ENCODE measurements around the gene PRDX5. TPM values are rescaled to one million over a fixed set of nuclear protein-coding genes. Genes with fewer than 3 reads are reported as not detected.
"Not testable (repeated sequence)": the region's sequence is repeated elsewhere in the genome, so short reads cannot be mapped to it uniquely, and the experiment has no call there.

Gene PRDX5
- total and polyA plus RNA-seq, 5 donors, result 258 to 683 (median 324) TPM

- ATAC-seq (no peak), DNase-seq (peak in 1 of 3 donors; percentile 13)
- H3K4me1 ChIP-seq (ENCODE audit: control insufficient read depth, insufficient read depth, low read length), result no peaks in the 10 kb centered on the region
- no peak overlapping the region for H3K27ac ChIP-seq (ENCODE audit: low read length)
- no peaks in the 10 kb centered on the region for H3K27me3 ChIP-seq (ENCODE audit: control insufficient read depth, insufficient read depth)
- WGBS, result 82% methylated on average over 5 of the region's 5 CpGs
- intact Hi-C loops (cut with DNase I), result no loop called here
- H3K9me3 ChIP-seq (ENCODE audit: control insufficient read depth, low read length), result no peaks in the 10 kb centered on the region
- no peak overlapping the region for H3K4me3 ChIP-seq (ENCODE audit: low read length)
Observed at GRCh38 chr11:64321026-64321425, 3.1 kb downstream of the PRDX5 start.

- WGBS, result 91% methylated on average over 5 of the region's 5 CpGs
- peak in 2 of 3 donors; percentile 14 to 18 for DNase-seq
- H3K4me1 ChIP-seq (ENCODE audit: control insufficient read depth, insufficient read depth, low read length), result no peaks in the 10 kb centered on the region
Observed at GRCh38 chr11:64321533-64321932, 3.6 kb downstream of the PRDX5 start.

DNA sequence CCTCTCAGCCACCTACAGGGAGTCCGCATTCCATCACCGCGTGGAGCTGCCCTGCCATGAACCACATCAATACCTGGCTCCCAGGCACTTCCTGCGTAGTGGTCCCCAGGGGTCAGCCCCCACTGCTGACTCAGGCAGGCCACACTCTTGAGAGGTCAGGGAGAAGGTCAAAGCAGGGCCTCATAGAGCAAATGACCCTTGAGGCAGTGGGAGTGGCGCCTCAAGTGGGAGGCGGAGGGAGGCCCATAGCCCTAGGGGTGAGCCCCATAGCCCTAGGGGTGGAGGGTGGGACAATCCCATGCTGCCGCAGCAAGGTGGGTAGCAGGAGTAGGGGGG lies 5.0 kb downstream of the PRDX5 start:
- Histone ChIP-seq H3K27ac (ENCODE audit: low read length) (no peak overlapping the region), H3K27me3 (ENCODE audit: control insufficient read depth, insufficient read depth) (no peaks in the 10 kb centered on the region), H3K4me3 (ENCODE audit: low read length) (no peak overlapping the region), H3K4me1 (ENCODE audit: control insufficient read depth, insufficient read depth, low read length) (no peaks in the 10 kb centered on the region), H3K9me3 (ENCODE audit: control insufficient read depth, low read length) (no peaks in the 10 kb centered on the region)
- no peak for ATAC-seq
- WGBS, result 81% methylated on average over 7 of the region's 7 CpGs
- intact Hi-C loops (cut with DNase I), result no loop called here
- no peak for DNase-seq

More at GRCh38 chr11:64321533-64321932, 3.6 kb downstream of the PRDX5 start:
- intact Hi-C loops (cut with DNase I), result no loop called here
- no peak overlapping the region for H3K27ac ChIP-seq (ENCODE audit: low read length)
- no peaks in the 10 kb centered on the region for H3K27me3 ChIP-seq (ENCODE audit: control insufficient read depth, insufficient read depth)
- no peak for ATAC-seq
- H3K9me3 ChIP-seq (ENCODE audit: control insufficient read depth, low read length), result no peaks in the 10 kb centered on the region
- H3K4me3 ChIP-seq (ENCODE audit: low read length), result no peak overlapping the region

GRCh38 chr11:64323373-64323772 lies 5.5 kb downstream of the PRDX5 start:
- intact Hi-C loops (cut with DNase I), result no loop called here
- 76% methylated on average over 5 of the region's 5 CpGs for WGBS
- H3K4me1 ChIP-seq (ENCODE audit: control insufficient read depth, insufficient read depth, low read length), result no peaks in the 10 kb centered on the region
- DNase-seq (peak in 2 of 3 donors; percentile 42), ATAC-seq (no peak)
- H3K27me3 ChIP-seq (ENCODE audit: control insufficient read depth, insufficient read depth), result no peaks in the 10 kb centered on the region
- H3K27ac ChIP-seq (ENCODE audit: low read length), result no peak overlapping the region
- H3K4me3 ChIP-seq (ENCODE audit: low read length), result no peak overlapping the region
- no peaks in the 10 kb centered on the region for H3K9me3 ChIP-seq (ENCODE audit: control insufficient read depth, low read length)

DNA sequence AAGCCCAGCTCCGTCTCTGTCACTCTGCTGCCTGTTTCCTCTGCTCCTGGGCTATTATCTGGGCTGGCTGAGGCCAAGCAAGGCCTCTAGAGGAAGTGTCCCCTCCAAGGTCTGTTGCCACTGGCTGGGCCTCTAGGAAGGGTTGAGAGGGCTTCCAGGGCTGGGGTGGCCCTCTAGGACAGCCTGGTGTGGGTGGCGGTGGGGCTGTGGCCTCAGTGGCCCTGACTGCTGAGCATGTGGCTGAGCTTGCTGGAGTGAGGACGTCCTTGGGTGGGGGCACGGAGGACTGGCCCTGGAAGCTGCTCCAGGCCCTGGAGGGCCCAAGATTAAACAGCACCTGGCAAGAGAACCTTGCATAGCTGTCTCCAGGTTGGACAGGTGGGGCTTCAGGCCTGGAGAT lies 6.1 kb downstream of the PRDX5 start:
- peak in 2 of 3 donors; percentile 41 to 44 for DNase-seq
- ATAC-seq; H3K4me1 ChIP-seq (ENCODE audit: control insufficient read depth, insufficient read depth, low read length); H3K27me3 ChIP-seq (ENCODE audit: control insufficient read depth, insufficient read depth); H3K27ac ChIP-seq (ENCODE audit: low read length); intact Hi-C loops (cut with DNase I); H3K4me3 ChIP-seq (ENCODE audit: low read length); H3K9me3 ChIP-seq (ENCODE audit: control insufficient read depth, low read length): not testable (repeated sequence)
- 84% methylated on average over 4 of the region's 4 CpGs for WGBS

DNA sequence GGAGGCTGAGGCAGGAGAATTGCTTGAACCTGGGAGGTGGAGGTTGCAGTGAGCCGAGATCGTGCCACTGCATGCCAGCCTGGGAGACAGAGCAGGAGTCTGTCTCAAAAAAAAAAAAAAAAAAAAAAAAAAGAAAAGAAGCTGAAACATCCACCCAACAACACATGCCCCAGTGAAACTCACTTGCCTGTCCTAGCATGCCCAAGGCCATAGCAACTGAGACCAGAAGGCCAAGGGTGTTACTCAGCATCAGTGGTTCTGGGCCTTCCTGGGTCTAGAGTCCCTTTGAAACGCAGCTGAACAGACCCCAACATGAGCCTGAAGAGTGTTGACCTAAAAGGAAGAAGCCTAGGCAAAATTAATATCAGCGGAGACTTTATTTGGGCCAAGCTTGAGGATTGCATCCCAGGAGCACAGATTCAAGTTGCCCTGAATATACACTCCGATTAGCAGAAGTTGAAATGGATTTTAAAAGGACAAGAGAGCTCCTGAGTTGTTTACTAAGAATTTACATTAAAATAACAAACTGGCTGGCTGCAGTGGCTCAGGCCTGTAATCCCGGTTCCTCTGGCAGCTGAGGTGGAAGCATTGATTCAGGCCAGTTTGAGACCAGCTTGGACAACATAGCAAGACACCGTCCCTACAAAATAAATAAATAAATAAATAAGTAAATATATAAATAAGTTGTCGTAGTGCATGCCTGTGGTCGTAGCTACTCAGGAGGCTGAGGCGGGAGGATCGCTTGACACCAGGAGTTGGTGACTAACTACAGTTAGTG lies 7.0 kb downstream of the PRDX5 start:
- WGBS, result 84% methylated on average over 11 of the region's 11 CpGs
- no peak for ATAC-seq
- DNase-seq, result peak in 1 of 3 donors; percentile 5

DNA sequence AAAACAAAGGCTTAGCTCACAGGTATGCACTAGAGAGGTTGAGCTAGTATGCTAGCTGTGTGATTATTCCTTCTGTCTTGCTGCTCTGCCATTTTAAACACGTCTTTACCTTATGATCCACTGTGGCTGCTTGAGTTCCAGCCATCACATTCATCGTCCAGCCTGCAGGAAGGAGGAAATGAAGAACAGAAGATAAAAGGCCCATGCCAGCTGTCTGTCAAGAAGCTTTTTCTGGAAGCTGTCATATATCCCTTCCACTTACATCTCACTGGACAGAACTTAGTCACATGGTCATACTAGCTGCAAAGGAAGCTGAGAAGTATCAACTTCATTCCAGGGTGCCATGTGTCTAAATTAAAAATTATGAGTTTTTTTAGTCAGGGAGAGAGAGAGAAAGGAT lies 9.5 kb downstream of the PRDX5 start:
- ATAC-seq (no peak), DNase-seq (no peak)
- H3K4me3 ChIP-seq (ENCODE audit: low read length), result no peak overlapping the region
- 82% methylated on average over 2 of the region's 2 CpGs for WGBS
- intact Hi-C loops (cut with DNase I), result no loop called here
- H3K27ac ChIP-seq (ENCODE audit: low read length), result no peak overlapping the region
- no peaks in the 10 kb centered on the region for H3K9me3 ChIP-seq (ENCODE audit: control insufficient read depth, low read length)
- H3K27me3 ChIP-seq (ENCODE audit: control insufficient read depth, insufficient read depth), result no peaks in the 10 kb centered on the region
- peaks cover 7% of the 10 kb centered on the region for H3K4me1 ChIP-seq (ENCODE audit: control insufficient read depth, insufficient read depth, low read length)

More for the DNA sequence above, 7.0 kb downstream of the PRDX5 start:
- no peak overlapping the region for H3K27ac ChIP-seq (ENCODE audit: low read length)
- H3K9me3 ChIP-seq (ENCODE audit: control insufficient read depth, low read length), result no peaks in the 10 kb centered on the region
- no peaks in the 10 kb centered on the region for H3K4me1 ChIP-seq (ENCODE audit: control insufficient read depth, insufficient read depth, low read length)
- H3K4me3 ChIP-seq (ENCODE audit: low read length), result no peak overlapping the region
- intact Hi-C loops (cut with DNase I), result no loop called here
- H3K27me3 ChIP-seq (ENCODE audit: control insufficient read depth, insufficient read depth), result no peaks in the 10 kb centered on the region

- Histone ChIP-seq H3K27ac (ENCODE audit: low read length) (no peak overlapping the region), H3K9me3 (ENCODE audit: control insufficient read depth, low read length) (no peaks in the 10 kb centered on the region), H3K27me3 (ENCODE audit: control insufficient read depth, insufficient read depth) (no peaks in the 10 kb centered on the region), H3K4me3 (ENCODE audit: low read length) (no peak overlapping the region), H3K4me1 (ENCODE audit: control insufficient read depth, insufficient read depth, low read length) (peaks cover 7% of the 10 kb centered on the region)
- intact Hi-C loops (cut with DNase I), result no loop called here
- 80% methylated on average over 3 of the region's 3 CpGs for whole genome bisulfite sequencing
- DNase-seq, result no peak
- no peak for ATAC-seq
Observed at GRCh38 chr11:64327993-64328392, 10.1 kb downstream of the PRDX5 start.

GRCh38 chr11:64330888-64331287 lies 13.0 kb downstream of the PRDX5 start:
- H3K27me3 ChIP-seq (ENCODE audit: control insufficient read depth, insufficient read depth), result no peaks in the 10 kb centered on the region
- H3K9me3 ChIP-seq (ENCODE audit: control insufficient read depth, low read length), result no peaks in the 10 kb centered on the region
- no peak for ATAC-seq
- WGBS, result 77% methylated on average over 11 of the region's 11 CpGs
- H3K4me1 ChIP-seq (ENCODE audit: control insufficient read depth, insufficient read depth, low read length), result peaks cover 7% of the 10 kb centered on the region
- intact Hi-C loops (cut with DNase I), result no loop called here
- no peak for DNase-seq
- H3K4me3 ChIP-seq (ENCODE audit: low read length), result no peak overlapping the region
- H3K27ac ChIP-seq (ENCODE audit: low read length), result no peak overlapping the region

- no peaks in the 10 kb centered on the region for H3K27me3 ChIP-seq (ENCODE audit: control insufficient read depth, insufficient read depth)
- H3K27ac ChIP-seq (ENCODE audit: low read length), result no peak overlapping the region
- DNase-seq (peak; percentile 89 to 93 (median 91)), ATAC-seq (peak; percentile 56 to 75)
- intact Hi-C loops (cut with DNase I), result no loop called here
- 38% methylated on average over 20 of the region's 20 CpGs for WGBS
- peaks cover 7% of the 10 kb centered on the region for H3K4me1 ChIP-seq (ENCODE audit: control insufficient read depth, insufficient read depth, low read length)
- no peak overlapping the region for H3K4me3 ChIP-seq (ENCODE audit: low read length)
- no peaks in the 10 kb centered on the region for H3K9me3 ChIP-seq (ENCODE audit: control insufficient read depth, low read length)
Observed at GRCh38 chr11:64331569-64332371, 13.8 kb downstream of the PRDX5 start.

DNA sequence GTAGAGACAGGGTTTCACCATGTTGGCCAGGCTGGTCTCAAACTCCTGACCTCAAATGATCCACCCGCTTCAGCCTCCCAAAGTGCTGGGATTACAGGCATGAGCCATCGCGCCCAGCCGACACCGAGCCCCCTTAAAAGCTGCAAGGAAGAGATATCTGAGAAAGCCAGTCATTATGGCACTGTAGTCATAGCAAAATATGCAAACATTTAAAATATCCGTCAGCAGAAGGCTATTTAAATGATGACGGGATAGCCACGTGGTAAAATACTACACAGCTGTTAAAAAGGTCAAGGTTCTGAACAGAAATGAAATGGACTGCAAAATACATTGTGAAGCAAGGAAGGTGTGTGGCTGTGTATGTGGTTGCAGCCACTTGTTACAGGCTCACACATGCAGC lies 15.6 kb downstream of the PRDX5 start:
- H3K4me1 ChIP-seq (ENCODE audit: control insufficient read depth, insufficient read depth, low read length), result peaks cover 7% of the 10 kb centered on the region
- no peak overlapping the region for H3K27ac ChIP-seq (ENCODE audit: low read length)
- 89% methylated on average over 8 of the region's 8 CpGs for WGBS
- no peak overlapping the region for H3K4me3 ChIP-seq (ENCODE audit: low read length)
- no peaks in the 10 kb centered on the region for H3K27me3 ChIP-seq (ENCODE audit: control insufficient read depth, insufficient read depth)
- no peaks in the 10 kb centered on the region for H3K9me3 ChIP-seq (ENCODE audit: control insufficient read depth, low read length)
- no peak for ATAC-seq
- intact Hi-C loops (cut with DNase I), result no loop called here
- DNase-seq, result no peak
